Activated CD8-positive, alpha-beta memory T cell treated with anti-CD3 and anti-CD28 coated beads, Interleukin-2, amount 10 ng/mL, durations not matched to agents 7 days and 5 days (primary cell): ENCODE data around the gene KIAA0753. TPM values are rescaled to one million over a fixed set of nuclear protein-coding genes. Genes with fewer than 3 reads are reported as not detected.
A peak's percentile ranks its signal among the peaks of the same experiment; 100 is the strongest.
"Not testable (repeated sequence)": the region's sequence is repeated elsewhere in the genome, so short reads cannot be mapped to it uniquely, and the experiment has no call there.

Source experiments
- ATAC-seq: fragments of 150-1000 bp; cut with Tn5 transposase; one replicate; pipeline ENCODE4 v1.10.0; 2021; ENCODE audit warnings: moderate library complexity
- CTCF ChIA-PET: fragments of 350-600 bp; sonication (Branson Sonifier 250); formaldehyde crosslinking; loops from one replicate; lab custom pipeline; 2021; ENCODE audit warnings: antibody characterized with exemption; lab: Charles Lee
- DNase-seq: peaks from one replicate; pipeline ENCODE4 v3.0.0-alpha.2; 2020
- H3K27ac Mint-ChIP-seq: one replicate; pipeline ENCODE4 v1.8.0; 2021; ENCODE audit warnings: mild to moderate bottlenecking, mixed read lengths
- H3K27me3 Mint-ChIP-seq: one replicate; pipeline ENCODE4 v1.8.0; 2021; ENCODE audit warnings: mixed read lengths
- H3K36me3 Mint-ChIP-seq: one replicate; pipeline ENCODE4 v1.8.0; 2021; ENCODE audit warnings: mild to moderate bottlenecking, mixed read lengths
- H3K4me1 Mint-ChIP-seq: one replicate; pipeline ENCODE4 v1.8.0; 2021; ENCODE audit warnings: mixed read lengths
- H3K4me3 Mint-ChIP-seq: one replicate; pipeline ENCODE4 v1.8.0; 2021; ENCODE audit warnings: mild to moderate bottlenecking, moderate library complexity, mixed read lengths
- H3K9me3 Mint-ChIP-seq: one replicate; pipeline ENCODE4 v1.8.0; 2022; ENCODE audit warnings: low read depth, mixed read lengths
- total RNA-seq, 2 experiments: library from RNA; stranded (reverse); gene quantifications; one replicate each; pipeline ENCODE4 v1.2.3, GENCODE V29; 2021

KIAA0753 gene
- total RNA-seq, 2 experiments from 2014 or later: 16.5 to 18.0 TPM

DNA sequence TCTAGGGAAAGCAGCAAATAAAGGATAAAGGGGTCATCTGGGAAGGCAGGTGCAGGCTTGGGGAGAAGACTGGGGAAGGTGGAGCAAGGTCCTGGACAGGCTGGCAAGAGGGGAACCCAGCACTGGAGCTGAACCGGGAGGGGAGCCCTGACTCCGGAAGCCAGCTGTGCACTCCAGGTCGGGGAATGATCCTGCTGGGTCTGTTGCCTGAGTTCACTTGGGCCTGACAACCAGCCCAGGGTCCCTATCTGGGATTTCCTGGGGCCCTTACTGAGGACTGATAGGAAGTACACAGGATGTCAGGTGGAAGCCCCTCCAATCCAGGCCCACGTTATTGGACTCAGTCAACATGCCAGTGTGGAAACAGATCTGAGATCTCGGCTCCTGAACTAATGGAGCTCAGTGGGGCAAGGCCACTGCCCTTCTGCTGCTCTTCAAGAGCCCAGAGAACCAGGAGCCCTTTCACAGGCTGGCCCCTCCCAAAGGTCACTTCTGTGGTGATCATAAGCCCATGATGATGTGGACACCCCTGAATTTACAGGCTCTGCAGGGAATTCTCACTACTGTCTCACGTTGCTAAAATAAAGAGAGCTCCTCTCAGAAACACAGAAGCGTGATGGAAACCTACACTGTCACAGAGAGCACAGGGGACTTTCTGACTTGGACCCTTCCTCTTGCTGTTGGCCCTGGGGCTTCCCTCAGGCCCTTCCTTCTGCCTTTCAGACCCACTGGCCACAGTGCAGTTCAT, 64.3 kb downstream of the KIAA0753 start:
- peaks cover 2% of the 10 kb centered on the region for H3K36me3 Mint-ChIP-seq
- CTCF ChIA-PET: interaction anchor here (1.4 to 1.8 kb wide), 2 partner anchors 11 to 103 kb away, joined by 3 to 5 read pairs; no protein-coding TSS in a partner anchor
- H3K4me3 Mint-ChIP-seq: no peak overlapping the region
- no peaks in the 10 kb centered on the region for H3K27me3 Mint-ChIP-seq
- DNase-seq: no peak
- no peaks in the 10 kb centered on the region for H3K9me3 Mint-ChIP-seq
- ATAC-seq: no peak
- H3K27ac Mint-ChIP-seq: no peak overlapping the region
- peaks cover 12% of the 10 kb centered on the region for H3K4me1 Mint-ChIP-seq

DNA sequence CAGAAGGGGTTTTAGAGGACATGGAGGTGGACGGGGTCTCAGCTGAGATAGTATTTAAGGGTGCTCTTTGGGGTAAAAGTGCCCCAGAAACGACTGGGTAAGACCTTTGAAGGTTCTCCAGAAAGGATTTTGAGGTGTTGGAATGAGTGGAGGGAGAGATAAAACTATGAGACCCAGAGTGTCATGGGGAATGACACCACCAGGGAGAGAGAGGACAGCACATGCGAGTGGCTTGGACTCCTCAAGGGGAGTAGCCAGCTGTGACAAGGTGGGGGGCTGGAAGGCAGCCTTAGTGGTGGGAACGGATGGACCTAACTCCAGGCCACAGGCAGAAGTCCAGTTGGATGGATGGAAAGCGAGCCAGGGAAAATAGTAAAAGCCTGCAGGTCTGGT, 64.9 kb downstream of the KIAA0753 start:
- ATAC-seq: no peak
- Mint-ChIP-seq H3K9me3 (no peaks in the 10 kb centered on the region), H3K4me1 (peaks cover 12% of the 10 kb centered on the region), H3K27ac (peak overlapping the region; percentile 45), H3K27me3 (no peaks in the 10 kb centered on the region), H3K36me3 (peaks cover 2% of the 10 kb centered on the region), H3K4me3 (no peak overlapping the region)
- DNase-seq: no peak
- CTCF ChIA-PET: interaction anchor here (1.4 kb wide), 1 partner anchor 12 kb away, joined by 3 read pairs; no protein-coding TSS in a partner anchor

DNA sequence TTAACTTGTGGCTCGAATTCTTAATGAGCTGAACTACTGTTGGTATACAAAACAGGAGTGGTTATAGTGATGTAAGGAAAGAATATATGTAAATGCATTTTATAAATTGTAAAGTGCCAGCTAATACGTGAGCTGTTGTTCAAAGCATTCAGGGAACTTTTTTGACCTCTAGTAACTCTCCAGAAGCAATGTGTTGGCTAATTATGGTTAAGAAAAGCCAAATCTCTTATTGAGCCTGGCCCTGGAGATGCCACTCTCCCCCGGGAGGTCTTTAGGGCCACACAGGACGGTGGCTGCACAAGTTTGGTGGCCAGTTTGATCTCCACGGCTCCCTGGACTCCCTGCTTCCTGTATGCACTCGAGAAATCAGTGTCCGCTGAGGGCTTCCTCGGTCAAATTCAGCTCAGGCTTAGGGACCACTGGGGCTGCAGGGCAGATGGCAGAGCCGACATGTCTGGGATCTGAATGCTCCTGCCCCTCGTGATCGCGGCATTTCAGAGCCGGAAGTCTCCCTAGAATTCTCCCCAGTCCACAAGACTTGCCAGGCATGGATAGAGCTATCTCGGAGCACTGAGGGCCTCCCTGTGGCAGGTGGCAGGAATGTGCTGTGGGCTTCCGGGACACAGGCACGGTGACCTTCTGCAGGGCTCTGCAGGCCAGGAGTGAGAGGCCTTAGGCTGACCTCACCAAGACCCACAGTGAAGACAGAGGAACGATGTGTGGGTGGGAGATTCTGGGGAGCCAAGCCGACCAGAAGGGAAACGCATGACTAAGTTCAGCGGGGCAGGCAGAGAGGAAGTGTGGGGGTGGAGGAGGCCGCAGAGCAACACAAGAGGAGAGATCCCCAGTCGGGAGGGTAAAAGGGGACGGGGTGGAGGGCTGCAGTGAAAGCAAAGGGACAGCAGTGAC, 65.6 kb downstream of the KIAA0753 start:
- CTCF ChIA-PET: no interaction called here
- ATAC-seq: peak; percentile 88
- Mint-ChIP-seq H3K27me3 (no peaks in the 10 kb centered on the region), H3K27ac (peak overlapping the region; percentile 45), H3K9me3 (no peaks in the 10 kb centered on the region), H3K4me3 (no peak overlapping the region), H3K36me3 (peaks cover 2% of the 10 kb centered on the region), H3K4me1 (peaks cover 12% of the 10 kb centered on the region)
- DNase-seq: peak; percentile 69

DNA sequence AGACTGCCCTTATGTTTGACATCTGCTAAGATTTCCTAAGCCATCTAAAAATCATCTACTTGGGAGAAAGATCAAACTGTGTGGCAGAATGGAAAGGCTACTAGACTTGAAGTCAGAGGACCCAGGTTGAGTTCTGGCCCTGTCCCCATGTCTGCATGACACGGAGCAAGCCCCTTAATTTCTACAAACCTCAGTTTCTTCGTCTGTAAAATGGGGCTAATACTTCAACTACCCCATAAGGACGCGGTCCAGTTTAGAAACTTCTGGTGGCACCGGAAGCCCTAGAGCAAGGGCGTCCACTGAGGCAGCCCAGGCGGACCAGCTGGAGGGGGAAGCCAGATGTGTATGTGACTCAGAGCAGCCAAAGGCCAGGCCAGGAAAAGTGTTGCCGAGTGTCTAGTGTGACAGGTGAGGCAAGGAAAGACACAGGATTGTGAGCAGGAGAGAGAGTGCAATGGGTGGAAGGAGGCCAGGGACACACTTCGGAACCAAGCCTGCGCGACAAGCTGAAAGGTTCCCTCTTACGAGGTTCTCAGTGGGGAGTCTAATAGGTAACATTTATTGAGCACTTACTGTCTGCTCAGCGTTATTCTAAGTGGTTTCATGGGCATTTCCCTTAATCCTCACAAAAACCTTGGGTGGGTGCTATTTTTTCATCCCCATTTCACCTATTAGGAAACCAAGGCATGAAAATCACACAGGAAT, 66.4 kb downstream of the KIAA0753 start:
- Mint-ChIP-seq H3K9me3 (no peaks in the 10 kb centered on the region), H3K4me1 (peaks cover 12% of the 10 kb centered on the region), H3K4me3 (no peak overlapping the region), H3K27me3 (no peaks in the 10 kb centered on the region), H3K27ac (no peak overlapping the region), H3K36me3 (peaks cover 2% of the 10 kb centered on the region)
- CTCF ChIA-PET: no interaction called here
- DNase-seq: no peak
- no peak for ATAC-seq

DNA sequence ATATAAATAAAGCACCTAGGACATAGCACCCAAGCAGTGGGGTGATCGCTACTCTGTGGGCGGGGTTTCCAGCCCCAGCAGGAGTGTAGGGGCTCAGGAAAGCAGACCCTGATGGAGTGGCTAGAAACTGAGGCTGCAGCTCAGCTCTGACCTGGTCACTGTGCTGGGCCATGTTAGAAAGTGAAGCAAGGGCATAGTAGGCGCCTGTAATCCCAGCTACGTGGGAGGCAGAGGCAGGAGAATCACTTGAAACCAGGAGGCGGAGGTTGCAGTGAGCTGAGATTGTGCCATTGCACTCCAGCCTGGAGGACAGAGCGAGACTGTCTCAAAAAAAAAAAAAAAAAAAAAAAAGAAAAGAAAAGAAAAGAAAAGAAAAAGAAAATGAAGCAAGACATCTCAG, 67.0 kb downstream of the KIAA0753 start:
- ATAC-seq, H3K27ac Mint-ChIP-seq, H3K36me3 Mint-ChIP-seq, H3K9me3 Mint-ChIP-seq, DNase-seq, H3K27me3 Mint-ChIP-seq, H3K4me3 Mint-ChIP-seq: not testable (repeated sequence)
- peaks cover 12% of the 10 kb centered on the region for H3K4me1 Mint-ChIP-seq
- CTCF ChIA-PET: interaction anchor here (0.7 kb wide), 1 partner anchor 1287 kb away, joined by 3 read pairs; no protein-coding TSS in a partner anchor

DNA sequence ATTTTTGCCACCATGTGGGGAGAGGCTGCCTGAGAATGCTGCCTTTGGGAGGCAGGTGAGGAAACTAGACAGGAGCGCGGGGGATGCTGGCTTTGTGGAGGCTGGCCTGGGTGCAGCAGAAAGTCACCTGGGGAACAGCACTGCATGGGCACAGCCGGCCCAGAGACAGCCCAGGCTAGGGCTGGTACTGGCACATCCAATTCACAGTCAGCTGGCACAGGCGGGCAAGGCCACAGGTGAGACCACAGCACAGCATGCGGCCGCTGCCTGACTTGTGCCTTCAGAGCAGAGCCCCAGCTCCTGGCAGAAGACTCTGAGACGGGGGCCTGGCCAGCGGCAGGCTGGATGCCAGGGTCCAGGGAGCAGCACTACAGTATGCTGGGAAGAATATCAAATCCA, 67.5 kb downstream of the KIAA0753 start:
- peaks cover 2% of the 10 kb centered on the region for H3K36me3 Mint-ChIP-seq
- H3K4me3 Mint-ChIP-seq: no peak overlapping the region
- H3K4me1 Mint-ChIP-seq: peaks cover 12% of the 10 kb centered on the region
- CTCF ChIA-PET: interaction anchor here (0.7 kb wide), 1 partner anchor 1287 kb away, joined by 3 read pairs; no protein-coding TSS in a partner anchor
- H3K9me3 Mint-ChIP-seq: no peaks in the 10 kb centered on the region
- ATAC-seq (no peak), DNase-seq (no peak)
- H3K27me3 Mint-ChIP-seq: no peaks in the 10 kb centered on the region
- H3K27ac Mint-ChIP-seq: no peak overlapping the region

DNA sequence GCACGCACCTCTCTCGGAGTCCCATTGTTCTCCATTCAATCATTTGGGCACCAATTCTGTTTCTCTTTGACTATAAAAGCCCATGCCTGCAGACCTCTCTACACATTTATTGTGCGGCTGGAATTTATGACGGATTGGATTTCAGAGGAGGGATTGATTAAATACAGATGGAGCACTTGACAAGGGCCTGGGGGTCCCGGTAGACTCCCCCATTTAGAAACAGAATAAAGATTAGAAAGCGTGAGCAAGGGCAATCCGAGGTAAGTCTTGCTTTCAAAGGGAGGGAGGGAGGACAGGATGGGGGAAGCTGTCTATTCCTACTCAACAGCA, 69.1 kb downstream of the KIAA0753 start:
- no peak for ATAC-seq
- no peaks in the 10 kb centered on the region for H3K9me3 Mint-ChIP-seq
- H3K36me3 Mint-ChIP-seq: no peaks in the 10 kb centered on the region
- CTCF ChIA-PET: no interaction called here
- no peaks in the 10 kb centered on the region for H3K27me3 Mint-ChIP-seq
- H3K27ac Mint-ChIP-seq: no peak overlapping the region
- H3K4me3 Mint-ChIP-seq: no peak overlapping the region
- no peak for DNase-seq
- peaks cover 12% of the 10 kb centered on the region for H3K4me1 Mint-ChIP-seq

DNA sequence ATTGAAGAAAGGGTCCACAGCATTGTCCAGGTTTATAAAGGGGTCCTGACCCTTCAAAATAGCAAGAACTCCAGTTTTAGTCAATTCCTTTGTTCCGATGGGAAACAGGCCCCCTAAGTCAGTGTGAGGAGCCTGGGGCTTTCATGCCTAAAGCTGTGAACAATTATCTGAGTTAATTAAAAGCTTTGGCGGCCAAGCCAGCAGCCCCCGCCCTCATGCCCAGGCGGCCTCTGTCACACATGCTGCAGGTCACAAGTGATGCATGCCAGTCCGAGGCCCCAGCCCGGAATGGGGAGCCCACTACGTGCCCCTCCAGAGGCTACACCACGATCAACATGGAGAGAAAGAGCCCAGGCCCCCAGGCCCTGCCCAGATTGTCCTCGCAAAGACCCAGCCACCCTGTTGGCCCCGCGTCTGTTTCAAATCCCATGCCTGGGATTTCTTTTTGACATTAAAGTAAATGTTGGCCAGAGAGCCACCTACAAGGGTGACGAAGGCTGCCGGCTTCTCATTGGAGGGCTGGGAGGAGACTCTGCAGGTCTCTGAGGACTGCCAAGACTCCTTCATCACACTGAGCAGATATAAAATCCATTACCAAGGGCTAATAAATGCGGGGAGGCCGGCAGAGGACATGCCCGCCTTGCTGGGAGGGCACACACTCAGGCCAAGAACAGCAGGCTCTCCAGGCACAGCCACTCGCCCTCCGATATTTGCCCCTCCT, 69.6 kb downstream of the KIAA0753 start:
- no peak overlapping the region for H3K27ac Mint-ChIP-seq
- H3K36me3 Mint-ChIP-seq: no peaks in the 10 kb centered on the region
- no peak for DNase-seq
- H3K4me1 Mint-ChIP-seq: peaks cover 11% of the 10 kb centered on the region
- no peak overlapping the region for H3K4me3 Mint-ChIP-seq
- no peaks in the 10 kb centered on the region for H3K27me3 Mint-ChIP-seq
- H3K9me3 Mint-ChIP-seq: no peaks in the 10 kb centered on the region
- CTCF ChIA-PET: no interaction called here
- ATAC-seq: no peak

DNA sequence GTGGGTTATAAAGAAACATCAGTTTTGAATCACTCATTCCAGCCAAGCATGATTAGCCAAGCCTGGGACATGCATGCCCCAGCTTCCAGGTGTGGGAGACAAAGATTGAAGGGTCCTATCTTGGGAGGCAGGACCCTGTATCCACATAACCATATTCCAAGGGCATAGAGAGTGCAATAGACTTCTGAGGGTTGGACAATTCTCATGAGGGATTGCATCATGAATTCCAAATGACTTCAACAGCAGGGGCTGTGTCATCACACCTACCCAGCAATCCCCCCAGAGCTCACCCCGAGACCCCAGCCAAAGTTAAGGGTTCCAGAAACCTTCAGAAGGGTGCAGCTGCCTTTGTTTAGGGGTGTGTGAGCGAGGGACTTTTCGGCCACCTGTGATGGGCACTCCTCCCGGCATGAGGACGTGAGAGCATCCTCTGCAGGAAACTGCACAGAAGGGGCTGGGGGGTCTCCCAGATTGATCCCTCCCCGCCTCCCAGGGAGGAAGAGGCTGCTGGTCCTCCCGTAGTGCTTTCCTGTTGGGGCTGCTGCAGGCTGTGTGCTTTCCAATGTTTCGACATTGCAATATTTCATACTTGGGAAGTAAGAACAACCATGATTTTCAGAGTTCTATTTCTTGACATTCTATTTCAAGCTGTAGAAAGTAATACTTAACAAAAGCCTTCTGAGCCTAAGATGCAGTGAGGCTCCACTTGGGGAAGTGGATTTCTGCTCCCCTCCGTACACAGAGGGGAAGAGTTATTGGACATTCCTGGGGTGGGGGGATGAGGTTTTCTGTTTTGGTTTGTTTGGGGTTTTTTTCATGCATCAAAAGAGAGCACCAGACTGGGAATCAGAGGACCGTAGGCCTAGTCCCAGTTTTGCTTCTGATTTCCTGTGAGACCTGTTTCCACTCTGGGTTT, 70.9 kb downstream of the KIAA0753 start:
- Mint-ChIP-seq H3K36me3 (no peaks in the 10 kb centered on the region), H3K27ac (no peak overlapping the region)

DNA sequence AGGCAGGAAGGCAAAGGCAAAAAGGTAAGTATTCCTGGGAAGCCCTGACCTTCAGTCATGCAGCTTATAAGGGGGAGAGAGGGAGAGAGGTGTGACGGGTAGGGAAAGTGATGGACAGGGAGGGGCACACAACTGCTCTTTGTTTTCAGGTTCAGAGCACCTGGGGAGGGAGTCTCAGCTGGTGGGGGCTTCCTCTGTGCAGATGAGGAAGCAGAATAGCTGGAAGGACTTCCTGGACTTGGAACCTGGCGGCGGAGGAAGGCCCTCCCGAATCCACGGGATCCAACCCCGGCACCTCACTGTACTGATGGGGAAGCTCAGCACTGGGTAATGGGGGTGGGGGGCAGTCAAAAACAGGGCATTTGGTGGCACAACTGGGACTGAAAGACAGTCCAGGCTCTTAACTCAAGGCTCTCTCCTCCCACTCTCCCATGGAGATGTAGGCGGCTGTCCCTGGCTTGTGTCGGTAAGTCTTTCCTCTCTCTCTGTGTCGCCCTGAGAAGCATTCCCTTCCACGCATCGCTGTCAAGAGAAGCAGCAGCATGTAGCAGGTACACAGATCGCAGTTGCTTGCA, 72.2 kb downstream of the KIAA0753 start:
- Mint-ChIP-seq H3K27ac (no peak overlapping the region), H3K9me3 (no peaks in the 10 kb centered on the region), H3K4me1 (no peaks in the 10 kb centered on the region), H3K27me3 (peaks cover 2% of the 10 kb centered on the region), H3K36me3 (no peaks in the 10 kb centered on the region), H3K4me3 (no peak overlapping the region)
- ATAC-seq: no peak
- CTCF ChIA-PET: no interaction called here
- no peak for DNase-seq

More for the DNA sequence above, 70.9 kb downstream of the KIAA0753 start:
- CTCF ChIA-PET: no interaction called here
- no peaks in the 10 kb centered on the region for H3K27me3 Mint-ChIP-seq
- no peaks in the 10 kb centered on the region for H3K4me1 Mint-ChIP-seq
- ATAC-seq (no peak), DNase-seq (no peak)
- H3K9me3 Mint-ChIP-seq: no peaks in the 10 kb centered on the region
- H3K4me3 Mint-ChIP-seq: no peak overlapping the region

DNA sequence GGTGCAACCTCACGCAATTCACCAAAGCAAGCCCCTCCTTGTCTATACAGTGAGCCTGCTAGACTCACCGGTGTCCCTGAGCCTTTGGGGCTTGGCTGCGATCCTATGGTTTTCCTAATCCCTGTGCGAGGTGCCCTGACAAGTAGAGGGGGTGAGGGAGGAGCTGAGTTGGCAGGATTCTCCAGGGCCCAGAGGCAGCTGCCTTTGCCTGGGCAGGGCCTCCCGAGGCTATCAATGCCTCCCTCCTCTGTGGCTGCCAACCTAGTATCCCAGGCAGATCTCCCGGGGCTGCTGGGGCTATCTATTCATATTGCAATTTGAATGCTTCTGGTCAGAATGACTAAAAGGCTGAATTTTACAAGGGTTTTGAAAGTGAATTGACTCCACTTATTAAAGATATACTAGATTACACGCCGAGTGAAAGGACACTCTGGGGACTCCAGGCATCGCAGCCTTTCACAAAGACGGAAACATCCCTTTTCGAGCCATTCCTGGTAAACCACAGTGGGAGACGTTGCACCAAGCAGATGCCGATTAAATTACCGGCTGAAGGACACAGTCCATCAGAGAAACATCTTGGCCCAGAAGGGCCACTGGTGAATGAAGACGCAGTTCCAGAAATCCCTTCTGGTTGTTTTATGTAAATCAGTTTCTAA, 72.9 kb downstream of the KIAA0753 start:
- Mint-ChIP-seq H3K9me3 (no peaks in the 10 kb centered on the region), H3K27ac (no peak overlapping the region), H3K27me3 (peaks cover 2% of the 10 kb centered on the region), H3K4me1 (no peaks in the 10 kb centered on the region), H3K4me3 (no peak overlapping the region), H3K36me3 (no peaks in the 10 kb centered on the region)
- DNase-seq: no peak
- ATAC-seq: no peak
- CTCF ChIA-PET: no interaction called here
